Measurements from ENCODE around the gene NAALADL1.

DNA sequence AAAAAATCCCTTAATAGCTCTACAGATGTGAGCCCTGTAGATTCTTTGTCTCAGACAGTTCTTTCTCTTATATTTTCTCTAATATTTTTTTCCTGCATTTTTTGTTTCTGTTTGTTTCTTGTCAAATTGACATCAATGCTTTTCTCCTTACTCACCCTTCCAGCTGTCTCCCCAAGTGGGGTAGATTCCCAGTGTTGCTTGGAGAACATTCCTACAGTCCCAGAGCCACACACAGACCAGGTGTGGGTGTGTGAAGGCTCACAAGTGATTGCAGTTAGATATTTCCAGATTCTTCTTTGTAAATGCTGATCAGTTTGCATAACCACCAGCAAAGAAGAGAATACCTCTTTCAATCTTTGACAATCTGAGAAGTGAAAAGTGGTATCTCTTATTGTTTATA lies 45.1 kb upstream of the NAALADL1 start:
- TF ChIP-seq SUZ12 (IDR thresholded peaks at IDR 0.05) (no peak), NFRKB (IDR thresholded peaks at IDR 0.05) (no peak), FOXK2 (IDR thresholded peaks at IDR 0.05) (no peak), FOXM1 (IDR thresholded peaks at IDR 0.05; ENCODE audit: borderline replicate concordance) (no peak), LEF1 (IDR thresholded peaks at IDR 0.05; ENCODE audit: borderline replicate concordance) (no peak), FOXA1 (IDR thresholded peaks at IDR 0.05) (no peak), TARDBP (IDR thresholded peaks at IDR 0.05) (no peak), HDGF (IDR thresholded peaks at IDR 0.05; ENCODE audit: borderline replicate concordance) (no peak)
